ENCODE measurements around the gene MRGPRG. TPM values are rescaled to one million over a fixed set of nuclear protein-coding genes. Genes with fewer than 3 reads are reported as not detected.

The MRGPRG gene
- total and polyA plus RNA-seq, 9 of the 15 experiments (the other 6 are each of a cell fraction or from before 2014, with no cell fraction given): not detected

GRCh38 chr11:3203221-3204043, 15.2 kb downstream of the MRGPRG start (continued):
- TF ChIP-seq BRD9 (IDR thresholded peaks at IDR 0.05; ENCODE audit: low read depth, partially characterized antibody) (peak; percentile 68), BCOR (IDR thresholded peaks at IDR 0.05) (peak; percentile 50; the same call in 1 of the 2 replicates), ARID3B (CRISPR knock-in tag; IDR thresholded peaks at IDR 0.05; ENCODE audit: borderline replicate concordance) (no peak), SRSF7 (optimal IDR thresholded peaks at IDR 0.05; ENCODE audit: low read depth, low read length) (no peak), HIVEP1 (CRISPR knock-in tag; IDR thresholded peaks at IDR 0.05) (no peak), ZBTB26 (CRISPR knock-in tag; IDR thresholded peaks at IDR 0.05) (no peak), STAG1 (CRISPR knock-in tag; IDR thresholded peaks at IDR 0.05; ENCODE audit: borderline replicate concordance) (no peak), ZBTB17 (CRISPR knock-in tag; IDR thresholded peaks at IDR 0.05) (no peak)

Data from K562 (cell line).